ENCODE measurements around the gene BAHD1.

The BAHD1 gene

DNA sequence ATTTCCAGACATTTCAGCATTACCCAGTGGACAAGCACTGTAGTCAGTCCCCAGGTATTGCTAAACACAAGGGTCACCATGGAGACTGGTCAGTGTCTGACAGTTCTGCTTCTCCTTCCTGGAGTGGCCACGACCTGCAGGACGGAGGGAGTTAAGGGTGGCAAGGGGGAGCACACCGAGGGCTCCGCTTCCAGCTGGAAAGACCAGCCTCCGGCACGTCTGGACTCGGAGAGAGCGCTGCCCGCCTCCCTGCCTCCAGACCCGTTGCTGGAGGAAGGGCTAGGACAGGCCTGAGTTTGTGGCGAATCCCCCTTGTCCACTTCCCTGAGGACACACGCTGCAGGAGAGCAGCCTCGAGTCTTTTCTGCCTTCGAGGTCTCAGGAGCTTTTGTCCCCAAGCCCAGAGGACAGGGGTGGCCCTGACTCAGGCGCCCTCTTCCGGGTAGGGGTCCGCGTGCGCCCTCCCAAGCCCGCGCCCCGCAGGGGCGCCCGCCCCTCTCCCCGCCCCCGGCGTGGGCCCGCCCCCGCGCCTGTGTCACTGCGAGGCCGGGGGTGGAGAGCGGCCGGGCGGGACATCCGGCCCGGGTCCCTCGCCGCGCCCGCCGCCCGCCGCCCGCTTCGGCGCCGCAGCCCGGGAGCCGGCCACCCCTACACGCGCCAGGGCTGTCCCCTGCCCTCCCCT lies 29.8 kb downstream of the BAHD1 start, which contains the start of gene CHST14:
Gene CHST14 (plus strand): TSS at position 562 of the 682 bp plus-strand sequence. CDS start 230 bp downstream, outside the sequence.
- peak; percentile 13 for DNase-seq

DNA sequence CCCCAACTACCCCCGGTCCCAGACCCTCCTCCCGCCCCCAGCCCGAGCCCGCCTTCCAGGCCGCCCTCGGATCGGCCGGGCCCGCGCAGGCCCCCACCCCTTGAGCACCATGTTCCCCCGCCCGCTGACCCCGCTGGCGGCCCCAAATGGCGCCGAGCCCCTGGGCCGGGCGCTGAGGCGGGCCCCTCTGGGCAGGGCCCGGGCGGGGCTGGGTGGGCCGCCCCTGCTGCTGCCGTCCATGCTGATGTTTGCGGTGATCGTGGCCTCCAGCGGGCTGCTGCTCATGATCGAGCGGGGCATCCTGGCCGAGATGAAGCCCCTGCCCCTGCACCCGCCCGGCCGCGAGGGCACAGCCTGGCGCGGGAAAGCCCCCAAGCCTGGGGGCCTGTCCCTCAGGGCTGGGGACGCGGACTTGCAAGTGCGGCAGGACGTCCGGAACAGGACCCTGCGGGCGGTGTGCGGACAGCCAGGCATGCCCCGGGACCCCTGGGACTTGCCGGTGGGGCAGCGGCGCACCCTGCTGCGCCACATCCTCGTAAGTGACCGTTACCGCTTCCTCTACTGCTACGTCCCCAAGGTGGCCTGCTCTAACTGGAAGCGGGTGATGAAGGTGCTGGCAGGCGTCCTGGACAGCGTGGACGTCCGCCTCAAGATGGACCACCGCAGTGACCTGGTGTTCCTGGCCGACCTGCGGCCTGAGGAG lies 30.5 kb downstream of the BAHD1 start:
- no peak for DNase-seq

- DNase-seq, result no peak
Observed at GRCh38 chr15:40471808-40472150, 31.0 kb downstream of the BAHD1 start.

GRCh38 chr15:40472171-40472727 lies 31.5 kb downstream of the BAHD1 start:
- DNase-seq, result no peak

- DNase-seq, result no peak
Observed at GRCh38 chr15:40474581-40474980, 33.8 kb downstream of the BAHD1 start.

- no peak for DNase-seq
Observed at GRCh38 chr15:40477642-40478327, 37.0 kb downstream of the BAHD1 start.

GRCh38 chr15:40479024-40479423 lies 38.3 kb downstream of the BAHD1 start:
- DNase-seq, result no peak

- no peak for DNase-seq
Observed at GRCh38 chr15:40481341-40482074, 40.8 kb downstream of the BAHD1 start.

GRCh38 chr15:40483919-40484318 lies 43.2 kb downstream of the BAHD1 start:
- no peak for DNase-seq

- DNase-seq, result no peak
Observed at GRCh38 chr15:40486066-40486770, 45.5 kb downstream of the BAHD1 start.

- no peak for DNase-seq
Observed at GRCh38 chr15:40487816-40488682, 47.3 kb downstream of the BAHD1 start.

DNA sequence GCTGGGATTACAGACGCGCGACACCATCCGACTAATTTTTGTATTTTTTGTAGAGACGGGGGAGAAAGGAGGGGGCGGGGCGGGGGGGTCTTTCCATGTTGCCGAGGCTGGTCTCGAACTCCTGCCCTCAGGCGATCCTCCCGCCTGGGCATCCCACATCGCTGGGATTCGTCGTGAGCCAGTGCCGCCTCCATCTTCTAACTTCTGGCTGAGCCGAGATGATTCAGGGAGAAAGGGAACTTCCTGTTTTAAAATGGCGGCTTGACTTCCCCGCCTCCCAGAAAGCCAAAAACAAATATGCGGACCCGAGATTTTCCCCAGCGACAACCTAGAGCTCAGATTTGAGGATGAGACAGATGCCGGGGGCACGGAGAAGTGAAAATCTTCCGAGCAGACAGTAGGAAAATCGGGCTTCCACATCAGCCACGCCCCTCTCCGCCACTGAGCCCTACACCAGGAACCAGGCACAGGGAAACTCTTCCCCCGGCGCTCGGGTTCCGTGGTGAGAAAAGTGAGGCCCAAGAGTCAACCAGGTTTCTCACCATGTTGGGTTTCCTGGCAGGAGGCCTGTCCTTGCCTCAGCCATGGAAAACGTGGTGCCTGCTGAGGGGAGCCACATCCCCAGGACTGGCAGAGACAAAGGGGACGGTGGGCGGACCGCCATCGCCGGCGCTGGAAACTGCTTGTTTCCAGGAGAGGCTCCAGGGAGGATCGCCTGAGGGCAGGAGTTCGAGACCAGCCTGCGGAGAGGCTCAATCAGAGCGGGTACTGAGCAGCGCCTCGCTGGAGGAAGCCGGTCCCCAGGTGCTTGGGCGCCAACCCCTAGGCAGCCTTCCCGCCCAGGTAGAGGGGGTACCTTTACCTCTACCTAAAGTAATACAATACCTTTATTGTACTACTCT lies 48.8 kb downstream of the BAHD1 start:
- DNase-seq, result no peak

DNA sequence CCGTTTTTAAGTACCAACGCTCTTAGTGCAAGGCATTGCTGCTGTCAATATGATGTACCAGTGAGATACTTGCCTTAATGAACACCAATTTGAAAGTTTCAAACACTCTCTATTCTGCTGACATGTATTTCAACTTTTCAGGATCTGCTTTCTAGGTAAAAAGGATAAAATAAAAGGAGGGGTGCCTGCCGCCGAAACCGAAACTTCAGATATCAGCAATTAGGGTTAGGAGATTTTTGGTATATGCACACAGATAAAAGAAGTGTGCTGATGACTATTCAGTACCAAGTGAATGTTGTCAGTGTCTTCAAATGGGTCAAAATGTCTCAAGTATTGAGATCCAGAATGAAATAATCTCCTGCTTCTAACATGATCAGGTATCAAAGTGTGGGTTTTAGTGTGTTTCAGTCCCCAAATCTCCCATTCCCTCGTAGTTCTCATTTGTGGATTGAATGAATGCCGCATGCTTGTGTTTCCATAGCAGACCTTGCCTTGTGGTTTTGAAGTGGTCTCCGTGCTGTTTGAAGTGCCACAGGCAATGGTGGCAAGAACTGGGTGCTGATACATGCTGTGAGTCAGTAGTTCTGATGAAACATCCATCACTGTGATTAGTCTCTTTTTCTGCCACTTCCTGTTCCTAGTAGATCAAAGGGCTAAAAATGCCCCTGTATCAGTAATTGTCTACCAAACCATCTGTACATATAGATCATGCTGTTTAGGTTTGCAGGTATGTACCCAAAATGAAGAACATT lies 52.5 kb downstream of the BAHD1 start:
- DNase-seq, result no peak

DNA sequence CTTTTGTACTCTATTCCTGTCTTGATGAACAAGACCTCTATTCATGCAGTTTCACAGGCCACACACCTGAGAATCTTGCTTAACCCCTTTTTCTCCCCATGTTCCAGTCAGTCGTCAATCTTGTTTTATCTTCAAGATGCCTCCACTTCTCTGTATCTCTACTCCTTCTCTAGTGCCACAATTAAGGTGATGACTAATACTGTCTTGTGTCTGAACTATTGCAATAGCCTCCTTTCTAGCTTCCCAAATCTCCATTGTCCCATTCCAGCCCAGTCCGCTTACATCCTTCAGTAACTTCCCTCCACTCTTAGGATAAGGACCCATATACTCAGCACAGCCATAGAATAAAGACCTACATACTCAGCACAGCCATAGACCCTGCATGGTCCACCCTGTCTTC lies 54.8 kb downstream of the BAHD1 start:
- no peak for DNase-seq

DNA sequence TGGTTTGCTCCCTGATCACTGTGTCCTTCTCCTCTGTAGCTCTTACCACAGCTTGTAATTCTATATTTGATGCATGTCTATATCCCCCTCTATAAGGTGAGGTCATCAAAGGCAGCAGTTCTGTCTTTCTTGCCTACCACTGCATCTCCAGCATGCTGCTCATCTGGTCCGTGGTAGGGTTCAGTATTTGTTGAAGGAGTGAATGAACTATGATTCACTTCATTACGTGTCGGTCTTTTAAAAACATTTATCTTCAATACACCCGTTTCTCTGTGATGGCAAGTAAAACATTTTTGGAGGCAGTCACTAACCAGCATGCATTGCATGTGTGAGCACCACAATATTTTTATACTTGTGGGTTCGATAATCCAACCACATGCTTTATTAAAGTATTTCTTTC lies 57.7 kb downstream of the BAHD1 start:
- no peak for DNase-seq

GRCh38 chr15:40498891-40499290 lies 58.1 kb downstream of the BAHD1 start:
- DNase-seq, result no peak

DNA sequence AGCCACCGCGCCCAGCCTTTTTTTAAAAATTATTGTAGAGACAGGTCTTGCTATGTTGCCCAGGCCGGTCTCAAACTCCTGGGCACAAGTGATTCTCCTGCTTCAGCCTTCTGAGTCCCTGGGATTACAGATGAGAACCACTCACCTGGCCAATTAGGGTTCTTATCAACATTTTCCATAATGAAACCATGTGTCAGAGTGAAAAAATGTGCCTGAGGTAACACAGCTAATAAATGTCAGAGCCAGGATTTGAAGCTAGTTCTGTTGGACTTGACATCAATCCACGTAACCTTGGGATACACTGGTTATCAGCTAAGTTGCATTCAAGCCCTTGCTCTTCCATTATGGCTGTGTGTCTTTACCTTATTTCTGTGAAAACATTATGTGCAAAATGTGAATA lies 59.2 kb downstream of the BAHD1 start:
- no peak for DNase-seq

GRCh38 chr15:40500568-40501330 lies 60.0 kb downstream of the BAHD1 start:
- no peak for DNase-seq

- DNase-seq, result no peak
Observed at GRCh38 chr15:40501487-40501886, 60.7 kb downstream of the BAHD1 start.

Measured in NCI-H748 treated with DMSO at 0.1 percent for 48 hours (cell line).